ENCODE data around the gene LRBA.

GRCh38 chr4:150944660-150945059, 70.4 kb downstream of the LRBA start:
- no peak for TF ChIP-seq CTCF (conservative IDR thresholded peaks at IDR 0.05; ENCODE audit: low read depth, low read length)
- TF ChIP-seq USF2 (IDR thresholded peaks at IDR 0.05; ENCODE audit: low read depth, low read length), result no peak
- no peak for TF ChIP-seq POLR2A (IDR thresholded peaks at IDR 0.05; ENCODE audit: low read depth, low read length)
- no peak for TF ChIP-seq SMC3 (IDR thresholded peaks at IDR 0.05; ENCODE audit: low read depth, low read length)
- no peak for TF ChIP-seq CEBPB (IDR thresholded peaks at IDR 0.05; ENCODE audit: low read depth, low read length)
- no peak for TF ChIP-seq CHD1 (IDR thresholded peaks at IDR 0.05; ENCODE audit: low read depth, low read length)
- no peak for TF ChIP-seq RAD21 (IDR thresholded peaks at IDR 0.05; ENCODE audit: low read length)
- no peak for TF ChIP-seq RFX5 (IDR thresholded peaks at IDR 0.05; ENCODE audit: low read depth, low read length)
- TF ChIP-seq, protein P1, sequence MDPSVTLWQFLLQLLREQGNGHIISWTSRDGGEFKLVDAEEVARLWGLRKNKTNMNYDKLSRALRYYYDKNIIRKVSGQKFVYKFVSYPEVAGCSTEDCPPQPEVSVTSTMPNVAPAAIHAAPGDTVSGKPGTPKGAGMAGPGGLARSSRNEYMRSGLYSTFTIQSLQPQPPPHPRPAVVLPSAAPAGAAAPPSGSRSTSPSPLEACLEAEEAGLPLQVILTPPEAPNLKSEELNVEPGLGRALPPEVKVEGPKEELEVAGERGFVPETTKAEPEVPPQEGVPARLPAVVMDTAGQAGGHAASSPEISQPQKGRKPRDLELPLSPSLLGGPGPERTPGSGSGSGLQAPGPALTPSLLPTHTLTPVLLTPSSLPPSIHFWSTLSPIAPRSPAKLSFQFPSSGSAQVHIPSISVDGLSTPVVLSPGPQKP (IDR thresholded peaks at IDR 0.05; ENCODE audit: borderline replicate concordance, low read depth, low read length), result no peak
